HepG2 (cell line): Measurements from ENCODE around the gene VAC14. TPM values are rescaled to one million over a fixed set of nuclear protein-coding genes. Genes with fewer than 3 reads are reported as not detected.
A peak's percentile ranks its signal among the peaks of the same experiment; 100 is the strongest.

Source experiments
- ARHGAP35 ChIP-seq: sonication (generic); formaldehyde crosslinking; IDR thresholded peaks from 2 replicates; pipeline ENCODE4 v1.9.0; 2022; ENCODE audit warnings: mild to moderate bottlenecking, inconsistent platforms, moderate library complexity, missing genetic modification reagents, borderline replicate concordance
- CREM ChIP-seq, 2 experiments: sonication (generic) in 1 of 2; formaldehyde crosslinking in 1 of 2; IDR thresholded peaks; 2 replicates each; pipeline versions ENCODE4 v1.4.0 to v1.6.1; 2016 to 2020; ENCODE audit warnings: antibody characterized with exemption in 1 of 2, mild to moderate bottlenecking in 1 of 2, missing genetic modification reagents in 1 of 2
- DMTF1 ChIP-seq: sonication (generic); formaldehyde crosslinking; IDR thresholded peaks from 2 replicates; pipeline ENCODE4 v1.4.0; 2020; ENCODE audit warnings: mild to moderate bottlenecking, missing genetic modification reagents
- GTF3A ChIP-seq: sonication (generic); formaldehyde crosslinking; conservative IDR thresholded peaks from 2 replicates; pipeline ENCODE4 v1.4.0; 2020; ENCODE audit warnings: mild to moderate bottlenecking, missing genetic modification reagents
- HNRNPL ChIP-seq: fragments of 200-400 bp; formaldehyde crosslinking; IDR thresholded peaks from 2 replicates; pipeline ENCODE4 v1.6.1; 2017; ENCODE audit warnings: mild to moderate bottlenecking, low read depth, low read length
- LBX2 ChIP-seq: sonication (generic); formaldehyde crosslinking; IDR thresholded peaks from 2 replicates; pipeline ENCODE4 v1.5.0; 2020; ENCODE audit warnings: missing genetic modification reagents, mild to moderate bottlenecking, borderline replicate concordance
- MLLT10 ChIP-seq: sonication (generic); formaldehyde crosslinking; IDR thresholded peaks from 2 replicates; pipeline ENCODE4 v1.4.0; 2020; ENCODE audit warnings: missing genetic modification reagents
- NFKBIZ ChIP-seq: IDR thresholded peaks from 2 replicates; pipeline ENCODE4 v1.6.1; 2018; ENCODE audit warnings: missing genetic modification reagents, missing compliant biosample characterization
- REXO4 ChIP-seq: sonication (generic); formaldehyde crosslinking; IDR thresholded peaks from 2 replicates; pipeline ENCODE4 v1.8.0; 2022; ENCODE audit warnings: missing genetic modification reagents, mild to moderate bottlenecking, borderline replicate concordance
- SMAD1 ChIP-seq: sonication (generic); formaldehyde crosslinking; IDR thresholded peaks from 2 replicates; pipeline ENCODE4 v1.4.0; 2020; ENCODE audit warnings: missing genetic modification reagents, low read depth, mild to moderate bottlenecking, borderline replicate concordance
- SP140L ChIP-seq: sonication (generic); formaldehyde crosslinking; IDR thresholded peaks from 2 replicates; pipeline ENCODE4 v1.4.0; 2020; ENCODE audit warnings: missing genetic modification reagents, borderline replicate concordance
- TERF1 ChIP-seq: sonication (generic); formaldehyde crosslinking; IDR thresholded peaks from 2 replicates; pipeline ENCODE4 v1.8.0; 2022; ENCODE audit warnings: mild to moderate bottlenecking, missing genetic modification reagents, moderate library complexity
- TFDP1 ChIP-seq: IDR thresholded peaks from 2 replicates; pipeline ENCODE4 v1.6.1; 2016; ENCODE audit warnings: missing compliant biosample characterization, missing genetic modification reagents, borderline replicate concordance
- WIZ ChIP-seq: sonication (generic); formaldehyde crosslinking; IDR thresholded peaks from 2 replicates; pipeline ENCODE4 v1.5.1; 2020; ENCODE audit warnings: mild to moderate bottlenecking, missing genetic modification reagents
- ZBTB1 ChIP-seq: sonication (generic); formaldehyde crosslinking; IDR thresholded peaks from 2 replicates; pipeline ENCODE4 v1.4.0; 2020; ENCODE audit warnings: missing genetic modification reagents, borderline replicate concordance
- ZNF18 ChIP-seq: sonication (generic); formaldehyde crosslinking; IDR thresholded peaks from 2 replicates; pipeline ENCODE4 v1.8.0; 2022; ENCODE audit warnings: mild to moderate bottlenecking, missing genetic modification reagents; ENCODE audit not compliant: insufficient replicate concordance
- ZNF281 ChIP-seq: sonication (generic); formaldehyde crosslinking; IDR thresholded peaks from 2 replicates; pipeline ENCODE4 v1.4.0; 2020; ENCODE audit warnings: missing genetic modification reagents, borderline replicate concordance
- ZNF879 ChIP-seq: sonication (generic); formaldehyde crosslinking; IDR thresholded peaks from 2 replicates; pipeline ENCODE4 v1.8.1; 2023; ENCODE audit warnings: missing genetic modification reagents
- polyA plus RNA-seq, 8 experiments: library from polyadenylated mRNA; depleted of rRNA in 3 of 8; stranded (reverse) in 7 of 8; unstranded in 1 of 8; fragments of >200 nt; fragmentation: Illumina TruSeq in 4 of 8; extraction: Trizol in 4 of 8; gene quantifications; 2 replicates each; pipeline versions ENCODE4 v1.2.1 to v1.2.3, GENCODE V29; 2011 to 2016; ENCODE audit warnings: low read depth in 4 of 8, missing spikeins in 1 of 8, mixed read lengths in 1 of 8; ENCODE audit not compliant: insufficient read depth in 1 of 8
- total RNA-seq, 5 experiments: library from RNA; depleted of rRNA; stranded (reverse); fragments of >200 nt; fragmentation: Illumina TruSeq; extraction: Trizol; gene quantifications; 2 replicates each; pipeline ENCODE4 v1.2.3, GENCODE V29; 2016; ENCODE audit warnings: low read depth in 1 of 5

VAC14 gene
- total and polyA plus RNA-seq, 2 of the 13 experiments (the other 11 are each of a cell fraction or from before 2014, with no cell fraction given) = 23.5 to 24.6 TPM

- TF ChIP-seq ZNF281 (no peak), TFDP1 (CRISPR knock-in tag) (peak; percentile 85), GTF3A (CRISPR knock-in tag) (no peak), ARHGAP35 (no peak), MLLT10 (CRISPR knock-in tag) (no peak), LBX2 (CRISPR knock-in tag) (peak; percentile 57; the same call in 1 of the 2 replicates), TERF1 (no peak), NFKBIZ (CRISPR knock-in tag) (peak; percentile 53; the same call in 1 of the 2 replicates), SMAD1 (CRISPR knock-in tag) (peak; percentile 87), DMTF1 (CRISPR knock-in tag) (no peak), WIZ (CRISPR knock-in tag) (peak; percentile 50; the same call in 1 of the 2 replicates), ZBTB1 (CRISPR knock-in tag) (no peak), REXO4 (CRISPR knock-in tag) (no peak), HNRNPL (no peak), ZNF879 (CRISPR knock-in tag) (0 out of 2 replicates have a peak, but pooled peaks have one; percentile 57), ZNF18 (CRISPR knock-in tag) (no peak), SP140L (CRISPR knock-in tag) (no peak), CREM (IDR thresholded peaks at IDR 0.05) (peak; percentile 47), CREM (CRISPR knock-in tag; IDR thresholded peaks at IDR 0.05) (no peak)
These were observed at the start of gene VAC14 (continued) for GRCh38 chr16:70800781-70801480.
